IPS-20b (cell line): ENCODE results near the gene DDX39B.

Source experiments
- H3K27ac ChIP-seq: one replicate; pipeline ENCODE4 v1.5.1; 2013; ENCODE audit warnings: low read length
- H3K27me3 ChIP-seq: 2 replicates; pipeline ENCODE4 v1.6.1; 2013; ENCODE audit warnings: mild to moderate bottlenecking, low read length, inconsistent platforms; ENCODE audit not compliant: insufficient read depth
- H3K36me3 ChIP-seq: 2 replicates; pipeline ENCODE4 v1.6.1; 2013; ENCODE audit warnings: low read depth, mild to moderate bottlenecking, inconsistent platforms, low read length, moderate library complexity; ENCODE audit not compliant: insufficient read depth
- H3K4me1 ChIP-seq: 2 replicates; pipeline ENCODE4 v1.6.1; 2013; ENCODE audit warnings: mild to moderate bottlenecking, control low read depth, inconsistent platforms, low read length, moderate library complexity; ENCODE audit not compliant: insufficient read depth
- H3K4me3 ChIP-seq: 2 replicates; pipeline ENCODE4 v1.5.1; 2013; ENCODE audit warnings: mild to moderate bottlenecking, low read length, inconsistent platforms
- H3K9ac ChIP-seq: 2 replicates; pipeline ENCODE4 v1.6.1; 2013; ENCODE audit warnings: low read depth, mild to moderate bottlenecking, inconsistent platforms, low read length, moderate library complexity
- H3K9me3 ChIP-seq: 2 replicates; pipeline ENCODE4 v1.6.1; 2013; ENCODE audit warnings: mild to moderate bottlenecking, low read depth, low read length, inconsistent platforms; ENCODE audit not compliant: insufficient read depth

The DDX39B gene

DNA sequence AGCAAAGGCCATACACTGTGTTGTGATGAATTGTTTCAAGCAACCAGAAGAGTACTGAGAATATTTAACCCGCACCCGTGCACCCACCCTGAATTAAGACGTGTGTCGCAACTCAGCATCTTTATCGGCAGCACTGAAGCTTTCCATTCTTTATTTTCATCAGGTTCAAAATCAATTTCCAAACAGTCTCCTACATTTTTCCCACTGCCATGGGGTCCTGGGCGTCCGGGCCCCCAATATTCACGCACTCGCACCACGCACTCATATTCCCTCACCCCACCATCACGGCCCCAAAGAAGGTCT, 38.6 kb upstream of the DDX39B start:
- Histone ChIP-seq H3K9me3 (no peaks in the 10 kb centered on the region), H3K36me3 (no peaks in the 10 kb centered on the region), H3K4me1 (no peaks in the 10 kb centered on the region; the same call in 1 of the 2 replicates), H3K27me3 (peaks cover 37% of the 10 kb centered on the region), H3K27ac (no peak overlapping the region), H3K9ac (peak overlapping the region; percentile 86; the same call in 1 of the 2 replicates), H3K4me3 (peak overlapping the region; percentile 94)

DNA sequence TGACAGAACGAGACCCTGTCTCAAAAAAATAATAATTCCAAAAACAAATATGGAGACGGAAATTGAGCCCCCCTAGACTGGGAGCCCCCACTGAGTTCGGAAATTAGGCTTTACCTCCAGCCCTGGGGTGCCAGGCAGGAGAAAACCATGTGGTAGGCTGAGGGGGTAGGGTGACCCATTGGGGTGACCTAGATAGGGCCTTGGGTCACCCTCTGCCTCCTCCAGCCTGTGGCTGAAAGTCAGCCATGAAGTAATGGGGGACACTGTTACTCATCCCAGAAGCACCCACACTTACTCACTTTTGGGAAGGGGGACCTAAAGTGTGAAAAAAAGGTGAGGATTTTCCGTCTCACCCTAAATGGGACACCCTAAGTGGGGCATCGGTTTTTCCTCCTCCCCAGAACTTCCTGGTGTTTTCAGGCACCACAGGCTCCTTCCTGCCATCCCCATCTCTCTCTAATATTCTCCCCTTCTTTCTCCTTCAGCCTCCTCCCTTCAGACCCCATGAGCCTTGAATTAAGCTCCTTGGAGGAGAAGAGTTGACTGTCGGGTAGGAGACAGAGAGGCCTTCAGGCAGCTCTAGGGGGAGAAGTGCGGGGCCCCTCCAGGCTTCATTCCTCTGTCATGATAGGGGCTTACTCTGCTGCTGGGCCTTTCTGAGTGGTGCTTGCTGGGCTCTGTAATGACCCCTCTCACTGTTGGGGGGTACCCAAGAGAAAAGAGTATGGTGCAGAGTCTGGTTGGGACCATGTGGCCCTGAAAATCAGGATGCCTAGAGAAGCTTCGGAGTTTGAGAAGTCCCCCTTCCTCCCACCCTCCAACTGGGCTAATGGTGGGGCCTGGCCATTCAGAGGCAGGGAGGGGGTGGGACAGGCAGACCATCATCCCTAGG, 38.0 kb upstream of the DDX39B start:
- Histone ChIP-seq H3K9ac (0 out of 2 replicates have a peak overlapping the region, but pooled peaks have one; percentile 86), H3K4me1 (no peaks in the 10 kb centered on the region; the same call in 1 of the 2 replicates)

DNA sequence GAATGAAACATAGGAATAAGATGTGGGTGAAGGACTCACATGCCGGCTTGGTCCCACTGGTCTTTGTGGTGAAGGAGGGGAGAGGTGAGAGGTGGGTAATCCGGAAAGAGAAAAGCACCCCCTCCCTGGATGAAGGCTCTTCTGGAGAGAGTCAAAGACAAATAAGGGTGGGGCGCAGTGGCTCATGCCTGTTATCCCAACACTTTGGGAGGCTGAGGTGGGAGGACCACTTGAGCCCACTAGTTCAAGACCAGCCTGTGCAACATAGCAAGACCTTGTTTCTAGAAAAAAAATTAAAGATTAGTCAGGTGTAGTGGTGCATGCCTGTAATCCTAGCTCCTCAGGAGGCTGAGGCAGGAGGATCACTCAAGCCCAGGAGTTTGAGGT, 37.3 kb upstream of the DDX39B start:
- Histone ChIP-seq H3K27ac (no peak overlapping the region), H3K4me3 (no peak overlapping the region)

More for the DNA sequence above, 38.0 kb upstream of the DDX39B start:
- Histone ChIP-seq H3K4me3 (peak overlapping the region; percentile 94; the same call in 1 of the 2 replicates), H3K9me3 (no peaks in the 10 kb centered on the region), H3K36me3 (no peaks in the 10 kb centered on the region), H3K27ac (no peak overlapping the region), H3K27me3 (peaks cover 37% of the 10 kb centered on the region)

DNA sequence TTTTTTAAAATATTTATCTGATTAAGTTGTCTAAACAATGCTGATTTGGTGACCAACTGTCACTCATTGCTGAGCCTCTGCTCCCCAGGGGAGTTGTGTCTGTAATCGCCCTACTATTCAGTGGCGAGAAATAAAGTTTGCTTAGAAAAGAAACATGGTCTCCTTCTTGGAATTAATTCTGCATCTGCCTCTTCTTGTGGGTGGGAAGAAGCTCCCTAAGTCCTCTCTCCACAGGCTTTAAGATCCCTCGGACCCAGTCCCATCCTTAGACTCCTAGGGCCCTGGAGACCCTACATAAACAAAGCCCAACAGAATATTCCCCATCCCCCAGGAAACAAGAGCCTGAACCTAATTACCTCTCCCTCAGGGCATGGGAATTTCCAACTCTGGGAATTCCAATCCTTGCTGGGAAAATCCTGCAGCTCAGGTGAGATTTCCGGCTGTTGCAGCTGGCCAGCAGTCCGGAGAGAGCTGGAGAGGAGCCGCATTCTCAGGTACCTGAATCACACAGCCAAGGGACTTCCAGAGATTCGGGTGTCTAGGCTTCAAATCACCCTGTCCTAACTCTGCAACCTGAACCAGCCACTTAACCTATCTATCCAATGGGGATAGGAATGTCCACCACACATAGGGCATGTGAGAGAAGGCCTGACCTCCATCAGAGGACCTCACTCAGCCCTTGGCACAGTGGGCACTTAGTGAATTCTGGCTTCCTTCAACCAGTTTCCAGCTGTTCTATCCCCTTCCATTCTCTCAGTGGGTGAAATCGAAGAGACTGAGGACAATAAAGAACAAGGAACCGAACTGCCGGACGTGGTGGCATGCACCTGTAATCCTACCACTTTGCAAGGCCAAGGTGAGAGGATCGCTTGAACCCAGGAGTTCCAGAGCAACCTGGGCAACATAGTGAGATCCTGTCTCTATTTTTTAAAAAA, 36.6 kb upstream of the DDX39B start:
- H3K27ac ChIP-seq: no peak overlapping the region
- no peaks in the 10 kb centered on the region for H3K36me3 ChIP-seq
- no peaks in the 10 kb centered on the region; the same call in 1 of the 2 replicates for H3K4me1 ChIP-seq
- peaks cover 37% of the 10 kb centered on the region for H3K27me3 ChIP-seq
- no peak overlapping the region for H3K4me3 ChIP-seq
- H3K9ac ChIP-seq: 0 out of 2 replicates have a peak overlapping the region, but pooled peaks have one; percentile 13
- H3K9me3 ChIP-seq: no peaks in the 10 kb centered on the region

More for the DNA sequence above, 37.3 kb upstream of the DDX39B start:
- H3K36me3 ChIP-seq: no peaks in the 10 kb centered on the region
- H3K9me3 ChIP-seq: no peaks in the 10 kb centered on the region
- peaks cover 37% of the 10 kb centered on the region for H3K27me3 ChIP-seq
- no peaks in the 10 kb centered on the region; the same call in 1 of the 2 replicates for H3K4me1 ChIP-seq
- no peak overlapping the region for H3K9ac ChIP-seq

DNA sequence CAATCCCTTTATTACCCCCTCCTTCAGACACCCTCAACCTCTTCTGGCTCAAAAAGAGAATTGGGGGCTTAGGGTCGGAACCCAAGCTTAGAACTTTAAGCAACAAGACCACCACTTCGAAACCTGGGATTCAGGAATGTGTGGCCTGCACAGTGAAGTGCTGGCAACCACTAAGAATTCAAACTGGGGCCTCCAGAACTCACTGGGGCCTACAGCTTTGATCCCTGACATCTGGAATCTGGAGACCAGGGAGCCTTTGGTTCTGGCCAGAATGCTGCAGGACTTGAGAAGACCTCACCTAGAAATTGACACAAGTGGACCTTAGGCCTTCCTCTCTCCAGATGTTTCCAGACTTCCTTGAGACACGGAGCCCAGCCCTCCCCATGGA, 35.8 kb upstream of the DDX39B start:
- H3K27me3 ChIP-seq: peaks cover 34% of the 10 kb centered on the region
- no peak overlapping the region for H3K9ac ChIP-seq
- no peak overlapping the region for H3K4me3 ChIP-seq

DNA sequence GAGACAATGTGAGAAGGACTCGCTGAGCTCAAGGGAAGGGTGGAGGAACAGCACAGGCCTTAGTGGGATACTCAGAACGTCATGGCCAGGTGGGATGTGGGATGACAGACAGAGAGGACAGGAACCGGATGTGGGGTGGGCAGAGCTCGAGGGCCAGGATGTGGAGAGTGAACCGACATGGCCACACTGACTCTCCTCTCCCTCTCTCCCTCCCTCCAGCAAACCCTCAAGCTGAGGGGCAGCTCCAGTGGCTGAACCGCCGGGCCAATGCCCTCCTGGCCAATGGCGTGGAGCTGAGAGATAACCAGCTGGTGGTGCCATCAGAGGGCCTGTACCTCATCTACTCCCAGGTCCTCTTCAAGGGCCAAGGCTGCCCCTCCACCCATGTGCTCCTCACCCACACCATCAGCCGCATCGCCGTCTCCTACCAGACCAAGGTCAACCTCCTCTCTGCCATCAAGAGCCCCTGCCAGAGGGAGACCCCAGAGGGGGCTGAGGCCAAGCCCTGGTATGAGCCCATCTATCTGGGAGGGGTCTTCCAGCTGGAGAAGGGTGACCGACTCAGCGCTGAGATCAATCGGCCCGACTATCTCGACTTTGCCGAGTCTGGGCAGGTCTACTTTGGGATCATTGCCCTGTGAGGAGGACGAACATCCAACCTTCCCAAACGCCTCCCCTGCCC, 35.2 kb upstream of the DDX39B start:
- no peaks in the 10 kb centered on the region for H3K36me3 ChIP-seq
- H3K4me3 ChIP-seq: no peak overlapping the region
- H3K9ac ChIP-seq: no peak overlapping the region
- H3K4me1 ChIP-seq: no peaks in the 10 kb centered on the region; the same call in 1 of the 2 replicates
- H3K9me3 ChIP-seq: no peaks in the 10 kb centered on the region
- peaks cover 29% of the 10 kb centered on the region for H3K27me3 ChIP-seq
- H3K27ac ChIP-seq: no peak overlapping the region

More for the DNA sequence above, 35.8 kb upstream of the DDX39B start:
- Histone ChIP-seq H3K4me1 (no peaks in the 10 kb centered on the region; the same call in 1 of the 2 replicates), H3K36me3 (no peaks in the 10 kb centered on the region), H3K9me3 (no peaks in the 10 kb centered on the region), H3K27ac (no peak overlapping the region)

DNA sequence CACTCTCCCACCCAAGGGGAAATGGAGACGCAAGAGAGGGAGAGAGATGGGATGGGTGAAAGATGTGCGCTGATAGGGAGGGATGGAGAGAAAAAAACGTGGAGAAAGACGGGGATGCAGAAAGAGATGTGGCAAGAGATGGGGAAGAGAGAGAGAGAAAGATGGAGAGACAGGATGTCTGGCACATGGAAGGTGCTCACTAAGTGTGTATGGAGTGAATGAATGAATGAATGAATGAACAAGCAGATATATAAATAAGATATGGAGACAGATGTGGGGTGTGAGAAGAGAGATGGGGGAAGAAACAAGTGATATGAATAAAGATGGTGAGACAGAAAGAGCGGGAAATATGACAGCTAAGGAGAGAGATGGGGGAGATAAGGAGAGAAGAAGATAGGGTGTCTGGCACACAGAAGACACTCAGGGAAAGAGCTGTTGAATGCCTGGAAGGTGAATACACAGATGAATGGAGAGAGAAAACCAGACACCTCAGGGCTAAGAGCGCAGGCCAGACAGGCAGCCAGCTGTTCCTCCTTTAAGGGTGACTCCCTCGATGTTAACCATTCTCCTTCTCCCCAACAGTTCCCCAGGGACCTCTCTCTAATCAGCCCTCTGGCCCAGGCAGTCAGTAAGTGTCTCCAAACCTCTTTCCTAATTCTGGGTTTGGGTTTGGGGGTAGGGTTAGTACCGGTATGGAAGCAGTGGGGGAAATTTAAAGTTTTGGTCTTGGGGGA, 34.3 kb upstream of the DDX39B start:
- H3K4me3 ChIP-seq: no peak overlapping the region
- no peaks in the 10 kb centered on the region for H3K9me3 ChIP-seq
- H3K4me1 ChIP-seq: no peaks in the 10 kb centered on the region; the same call in 1 of the 2 replicates
- H3K27ac ChIP-seq: no peak overlapping the region
- no peaks in the 10 kb centered on the region for H3K36me3 ChIP-seq
- H3K9ac ChIP-seq: no peak overlapping the region
- peaks cover 20% of the 10 kb centered on the region for H3K27me3 ChIP-seq

DNA sequence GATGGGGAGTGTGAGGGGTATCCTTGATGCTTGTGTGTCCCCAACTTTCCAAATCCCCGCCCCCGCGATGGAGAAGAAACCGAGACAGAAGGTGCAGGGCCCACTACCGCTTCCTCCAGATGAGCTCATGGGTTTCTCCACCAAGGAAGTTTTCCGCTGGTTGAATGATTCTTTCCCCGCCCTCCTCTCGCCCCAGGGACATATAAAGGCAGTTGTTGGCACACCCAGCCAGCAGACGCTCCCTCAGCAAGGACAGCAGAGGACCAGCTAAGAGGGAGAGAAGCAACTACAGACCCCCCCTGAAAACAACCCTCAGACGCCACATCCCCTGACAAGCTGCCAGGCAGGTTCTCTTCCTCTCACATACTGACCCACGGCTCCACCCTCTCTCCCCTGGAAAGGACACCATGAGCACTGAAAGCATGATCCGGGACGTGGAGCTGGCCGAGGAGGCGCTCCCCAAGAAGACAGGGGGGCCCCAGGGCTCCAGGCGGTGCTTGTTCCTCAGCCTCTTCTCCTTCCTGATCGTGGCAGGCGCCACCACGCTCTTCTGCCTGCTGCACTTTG, 33.6 kb upstream of the DDX39B start, which contains the start of gene TNF:
Gene TNF, plus strand, starts transcription at position 231 of the 567 bp plus-strand sequence. Its CDS starts 177 bp downstream, at position 408.
- H3K9ac ChIP-seq: no peak within 1 kb of the TSS
- no peak within 1 kb of the TSS for H3K27ac ChIP-seq
- no peaks in the 10 kb centered on the region for H3K36me3 ChIP-seq
- no peaks in the 10 kb centered on the region for H3K9me3 ChIP-seq
- peaks cover 15% of the 10 kb centered on the region for H3K27me3 ChIP-seq
- H3K4me3 ChIP-seq: no peak within 1 kb of the TSS
- H3K4me1 ChIP-seq: no peaks in the 10 kb centered on the region; the same call in 1 of the 2 replicates

DNA sequence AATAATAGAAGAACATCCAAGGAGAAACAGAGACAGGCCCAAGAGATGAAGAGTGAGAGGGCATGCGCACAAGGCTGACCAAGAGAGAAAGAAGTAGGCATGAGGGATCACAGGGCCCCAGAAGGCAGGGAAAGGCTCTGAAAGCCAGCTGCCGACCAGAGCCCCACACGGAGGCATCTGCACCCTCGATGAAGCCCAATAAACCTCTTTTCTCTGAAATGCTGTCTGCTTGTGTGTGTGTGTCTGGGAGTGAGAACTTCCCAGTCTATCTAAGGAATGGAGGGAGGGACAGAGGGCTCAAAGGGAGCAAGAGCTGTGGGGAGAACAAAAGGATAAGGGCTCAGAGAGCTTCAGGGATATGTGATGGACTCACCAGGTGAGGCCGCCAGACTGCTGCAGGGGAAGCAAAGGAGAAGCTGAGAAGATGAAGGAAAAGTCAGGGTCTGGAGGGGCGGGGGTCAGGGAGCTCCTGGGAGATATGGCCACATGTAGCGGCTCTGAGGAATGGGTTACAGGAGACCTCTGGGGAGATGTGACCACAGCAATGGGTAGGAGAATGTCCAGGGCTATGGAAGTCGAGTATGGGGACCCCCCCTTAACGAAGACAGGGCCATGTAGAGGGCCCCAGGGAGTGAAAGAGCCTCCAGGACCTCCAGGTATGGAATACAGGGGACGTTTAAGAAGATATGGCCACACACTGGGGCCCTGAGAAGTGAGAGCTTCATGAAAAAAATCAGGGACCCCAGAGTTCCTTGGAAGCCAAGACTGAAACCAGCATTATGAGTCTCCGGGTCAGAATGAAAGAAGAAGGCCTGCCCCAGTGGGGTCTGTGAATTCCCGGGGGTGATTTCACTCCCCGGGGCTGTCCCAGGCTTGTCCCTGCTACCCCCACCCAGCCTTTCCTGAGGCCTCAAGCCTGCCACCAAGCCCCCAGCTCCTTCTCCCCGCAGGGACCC, 32.6 kb upstream of the DDX39B start:
- H3K27me3 ChIP-seq: peaks cover 6% of the 10 kb centered on the region; the same call in 1 of the 2 replicates
- H3K9me3 ChIP-seq: no peaks in the 10 kb centered on the region
- H3K9ac ChIP-seq: no peak overlapping the region
- H3K4me3 ChIP-seq: no peak overlapping the region
- no peak overlapping the region for H3K27ac ChIP-seq
- H3K36me3 ChIP-seq: no peaks in the 10 kb centered on the region
- no peaks in the 10 kb centered on the region; the same call in 1 of the 2 replicates for H3K4me1 ChIP-seq
